GM21723 (cell line): ENCODE measurements around the gene TLE6.
"Not testable (repeated sequence)": the region's sequence is repeated elsewhere in the genome, so short reads cannot be mapped to it uniquely, and the experiment has no call there.

Source experiments
- ATAC-seq: cut with Tn5 transposase; IDR thresholded peaks from one replicate; pipeline ENCODE4 v1.9.1; 2021; ENCODE audit warnings: mild to moderate bottlenecking, moderate library complexity; ENCODE audit not compliant: unreplicated experiment

The TLE6 gene

DNA sequence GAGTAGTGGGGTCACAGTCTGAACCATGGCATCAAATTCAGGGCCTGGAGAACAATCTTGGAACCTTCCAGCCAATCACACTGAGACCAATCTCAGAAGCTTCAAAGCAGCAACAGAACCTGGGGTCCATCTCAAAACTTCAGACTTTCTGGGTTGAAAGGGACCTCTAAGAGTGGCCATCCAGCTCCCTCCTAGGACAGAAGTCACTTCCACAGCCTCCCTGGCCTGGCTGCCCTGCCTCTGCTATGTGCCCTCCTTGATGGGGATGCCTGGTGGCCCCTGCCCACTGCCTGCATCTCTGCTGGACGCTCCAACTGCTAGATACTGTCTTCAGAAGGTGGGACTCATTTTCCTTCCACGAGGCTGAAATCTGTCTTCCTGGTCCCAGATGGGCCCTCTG lies 49.9 kb downstream of the TLE6 start:
- ATAC-seq: no peak

DNA sequence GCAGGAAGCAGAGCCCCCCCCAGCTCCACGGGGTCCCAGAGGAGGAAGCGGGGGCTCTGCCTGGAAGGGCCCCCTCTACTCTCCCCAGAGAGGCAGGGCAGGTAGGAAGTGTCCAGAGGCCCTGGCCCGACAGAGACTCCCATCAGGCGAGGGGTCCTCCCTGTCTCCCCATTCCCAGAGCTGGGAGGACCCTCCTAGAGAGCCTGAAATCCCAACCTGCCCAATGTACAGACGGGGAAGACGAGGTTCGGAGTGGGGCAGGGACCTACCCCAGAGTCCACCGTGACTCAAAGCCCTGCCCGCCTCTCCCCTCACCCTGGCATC lies 50.6 kb downstream of the TLE6 start:
- no peak for ATAC-seq

DNA sequence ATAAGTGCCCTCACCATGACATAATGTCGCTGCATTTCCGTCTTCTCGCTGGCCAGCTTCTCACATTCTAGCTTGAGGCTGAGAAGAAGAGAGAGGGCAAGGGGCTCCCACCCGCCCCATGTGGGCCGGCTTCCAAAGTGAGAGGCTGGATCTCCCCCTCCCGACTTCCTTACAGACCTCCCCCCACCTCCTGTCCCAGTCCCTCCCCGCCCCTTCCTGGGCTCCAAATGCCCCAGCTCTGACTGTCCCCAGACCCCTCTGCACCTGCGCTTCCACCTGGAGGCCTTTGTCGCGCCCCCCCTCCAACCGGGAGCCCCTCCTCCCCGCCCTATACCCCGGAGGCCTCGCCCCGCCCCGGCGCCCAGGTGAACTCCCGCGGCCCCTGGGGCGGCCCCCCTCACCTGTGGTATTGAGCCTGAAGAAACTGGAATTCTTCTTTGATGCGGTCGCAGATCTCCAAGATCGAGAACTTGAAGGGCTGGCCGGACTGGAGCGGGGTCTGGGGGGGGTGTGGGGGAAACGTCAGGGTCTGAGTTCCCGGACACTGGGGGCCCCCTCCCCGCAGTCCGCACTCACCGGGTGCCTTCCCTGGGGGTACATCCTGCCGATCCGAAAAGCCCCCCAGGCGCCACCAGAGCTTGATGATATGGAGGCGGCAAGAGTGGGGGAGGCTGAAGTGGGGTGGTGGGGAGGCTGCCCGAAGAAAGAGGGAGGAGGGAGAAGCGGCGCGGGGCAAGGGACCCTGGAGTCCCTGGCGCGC lies 51.1 kb downstream of the TLE6 start:
- ATAC-seq: no peak

DNA sequence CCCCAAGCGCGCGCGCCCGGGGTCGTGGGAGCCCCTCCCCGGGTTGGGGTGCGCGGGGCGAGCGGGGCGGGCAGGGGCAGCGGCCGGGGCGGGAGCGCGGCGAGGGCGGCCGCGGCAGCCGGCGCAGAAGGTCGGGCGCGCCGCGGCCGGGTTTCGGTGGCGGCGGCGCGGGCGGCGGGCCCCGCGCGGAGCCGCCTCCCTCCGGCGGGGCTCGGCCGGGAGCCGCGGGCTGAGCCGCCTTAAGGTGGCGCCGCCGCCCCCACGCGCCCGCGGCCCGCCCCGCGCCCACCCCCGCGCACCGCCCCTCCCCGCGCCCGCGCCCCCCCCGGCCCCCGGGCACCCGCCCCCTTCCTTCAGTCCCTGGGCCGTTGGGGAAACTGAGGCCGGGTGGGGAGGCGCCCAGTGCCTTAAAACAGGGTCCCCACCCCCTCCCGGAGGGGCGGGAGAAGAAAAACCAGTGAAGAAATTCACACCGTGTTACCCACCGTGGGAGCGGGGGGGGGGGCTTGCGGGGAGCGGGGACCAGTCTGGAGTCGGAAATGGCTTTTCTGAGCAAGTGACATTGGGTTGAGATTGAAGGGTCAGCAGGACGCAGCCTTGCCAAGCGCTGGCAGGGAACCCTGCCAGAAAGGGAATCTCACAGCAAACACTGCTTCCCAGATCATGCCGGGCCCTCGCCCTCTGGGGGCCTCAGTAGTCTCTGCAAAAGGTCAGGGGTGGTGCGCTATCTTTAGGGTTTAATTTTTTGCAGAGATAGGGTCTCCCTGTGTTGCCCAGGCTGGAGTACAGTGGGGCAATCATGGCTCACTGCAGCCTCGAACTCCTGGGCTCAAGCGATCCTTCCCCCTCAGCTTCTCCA lies 51.9 kb downstream of the TLE6 start, which contains the start of gene TLE2:
TLE2 (minus strand) TSS at position 216 of the 859 bp plus-strand sequence. CDS start 376 bp downstream, outside the sequence.
- no peak for ATAC-seq

DNA sequence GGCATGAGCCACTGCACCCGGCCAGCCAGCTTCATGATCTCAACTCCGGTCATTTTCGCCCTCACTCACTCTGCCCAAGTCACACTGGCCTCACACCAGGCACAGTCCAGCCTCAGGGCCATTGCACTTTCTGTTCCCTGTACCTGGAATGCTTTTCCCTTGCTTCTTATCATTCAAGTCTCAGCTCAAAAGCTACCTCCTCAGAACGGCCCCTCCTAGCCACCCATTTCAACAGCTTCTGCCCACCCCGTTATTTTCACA lies 54.2 kb downstream of the TLE6 start:
- ATAC-seq: no peak

DNA sequence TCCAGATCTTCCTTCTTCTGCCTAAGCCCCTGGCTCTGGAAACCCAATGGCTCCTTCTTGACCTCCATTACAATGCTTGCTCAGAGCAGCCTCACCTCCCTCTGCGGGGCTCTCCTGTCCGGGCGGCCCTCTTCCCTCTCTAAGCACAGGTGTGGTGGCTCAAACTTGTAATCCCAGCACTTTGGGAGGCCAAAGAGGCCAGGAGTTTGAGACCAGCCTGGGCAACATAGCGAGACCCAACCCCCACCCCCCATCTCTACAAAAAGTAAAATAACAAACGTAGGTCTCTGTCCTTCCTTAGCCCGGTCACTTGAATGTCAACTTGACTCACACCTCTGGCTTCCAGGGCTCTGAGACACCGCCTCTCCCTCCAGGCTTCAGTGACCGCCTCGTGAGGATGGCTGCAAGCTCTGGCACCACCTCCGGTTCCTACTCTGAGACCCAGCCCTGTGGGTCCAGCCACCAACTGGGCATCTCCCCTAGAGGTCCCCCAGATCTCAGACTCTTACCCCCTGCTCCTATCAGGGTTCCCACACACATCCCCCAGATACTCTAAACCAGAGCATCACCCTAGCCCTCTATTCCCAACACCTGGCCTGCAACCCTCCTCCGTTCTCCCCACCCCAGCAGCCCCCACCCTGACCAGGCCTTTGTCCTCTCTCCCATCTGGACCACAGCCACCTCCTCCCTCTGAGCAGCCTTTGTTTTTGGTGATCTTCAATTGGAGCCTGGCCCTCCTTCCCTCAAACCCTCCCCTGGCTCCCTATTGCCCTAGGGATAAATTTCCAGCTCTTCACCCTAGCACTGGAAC lies 56.4 kb downstream of the TLE6 start:
- no peak for ATAC-seq

DNA sequence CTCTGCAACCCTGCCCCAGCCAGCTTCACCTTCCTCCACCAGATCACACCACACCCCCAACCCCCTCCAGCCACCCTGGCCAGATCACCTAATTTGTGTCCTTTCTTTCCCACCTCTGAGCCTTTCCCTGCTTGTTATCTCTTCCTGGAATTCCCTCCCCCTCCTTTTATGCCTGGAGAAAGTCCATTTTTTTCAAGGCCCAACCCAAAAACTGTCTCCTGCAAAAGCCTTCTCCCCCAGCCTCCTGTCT lies 57.0 kb downstream of the TLE6 start:
- no peak for ATAC-seq

DNA sequence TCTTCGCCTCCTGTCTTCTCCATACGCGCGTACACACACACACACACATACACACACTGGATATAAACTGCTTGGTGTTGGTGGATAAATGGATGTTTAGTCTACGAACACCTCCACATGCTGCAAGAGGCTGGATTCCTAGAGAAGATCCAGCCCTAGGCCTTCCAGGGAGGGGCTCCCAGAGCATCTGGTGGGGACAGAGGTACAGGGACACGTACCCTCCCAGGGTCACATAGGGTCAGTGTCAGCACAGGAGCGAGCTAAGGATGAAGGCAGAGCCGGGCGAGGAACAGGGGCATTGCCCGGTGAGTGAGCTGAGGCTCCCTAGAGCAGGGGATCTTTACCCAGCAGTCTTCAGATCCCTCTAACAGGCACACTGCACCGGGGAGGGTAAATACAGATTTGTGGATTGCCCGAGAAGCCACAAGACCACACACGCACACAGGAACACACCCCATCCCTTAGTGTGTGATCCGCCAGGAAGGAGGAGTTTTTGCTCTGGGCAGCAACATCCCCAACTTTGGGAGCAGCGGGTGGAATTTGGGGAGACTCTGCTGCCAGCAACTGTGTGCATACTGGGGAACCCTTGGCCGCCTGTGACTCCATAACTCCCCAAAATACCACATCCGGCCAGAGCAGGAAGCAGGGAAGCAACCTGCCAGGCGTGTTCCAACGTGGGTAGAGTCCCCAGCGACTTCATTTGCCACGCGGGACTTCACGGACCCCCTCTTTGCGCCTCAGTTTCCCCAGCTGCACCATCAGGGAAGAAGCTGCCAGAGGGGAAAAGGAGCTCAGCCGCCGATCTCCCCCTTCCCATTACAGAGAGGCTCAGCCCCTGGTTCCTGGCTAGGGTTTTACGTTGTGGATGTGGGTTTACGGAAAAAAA lies 57.5 kb downstream of the TLE6 start:
- ATAC-seq: no peak

DNA sequence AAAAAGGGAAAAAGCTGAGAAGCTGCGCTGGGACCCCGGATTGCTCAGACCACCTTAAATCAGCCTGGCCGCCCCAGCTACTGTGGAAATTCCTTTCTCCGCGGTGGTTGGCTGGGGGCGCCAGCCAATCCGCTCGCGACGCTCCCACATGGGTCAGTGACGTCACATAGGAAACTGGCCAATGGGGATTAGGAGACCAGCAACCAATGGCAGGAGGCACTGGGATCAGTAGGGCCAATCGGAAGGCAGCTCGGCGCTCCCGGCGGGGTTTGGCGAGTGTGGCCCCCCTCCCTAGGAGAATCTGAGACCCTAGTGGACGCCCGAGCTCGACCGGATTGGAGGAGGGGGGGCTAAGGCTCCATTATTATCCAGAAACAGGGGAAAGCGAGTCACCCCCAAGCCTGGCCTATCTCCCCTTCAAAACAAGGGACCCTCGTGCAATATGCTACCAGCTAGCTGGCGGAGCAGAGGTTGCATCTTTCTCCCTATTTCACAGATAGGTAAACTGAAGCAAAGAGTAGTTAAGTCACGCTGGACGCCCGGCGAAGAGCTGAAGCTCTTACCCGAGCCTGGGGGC lies 58.3 kb downstream of the TLE6 start:
- ATAC-seq: peak; percentile 82

DNA sequence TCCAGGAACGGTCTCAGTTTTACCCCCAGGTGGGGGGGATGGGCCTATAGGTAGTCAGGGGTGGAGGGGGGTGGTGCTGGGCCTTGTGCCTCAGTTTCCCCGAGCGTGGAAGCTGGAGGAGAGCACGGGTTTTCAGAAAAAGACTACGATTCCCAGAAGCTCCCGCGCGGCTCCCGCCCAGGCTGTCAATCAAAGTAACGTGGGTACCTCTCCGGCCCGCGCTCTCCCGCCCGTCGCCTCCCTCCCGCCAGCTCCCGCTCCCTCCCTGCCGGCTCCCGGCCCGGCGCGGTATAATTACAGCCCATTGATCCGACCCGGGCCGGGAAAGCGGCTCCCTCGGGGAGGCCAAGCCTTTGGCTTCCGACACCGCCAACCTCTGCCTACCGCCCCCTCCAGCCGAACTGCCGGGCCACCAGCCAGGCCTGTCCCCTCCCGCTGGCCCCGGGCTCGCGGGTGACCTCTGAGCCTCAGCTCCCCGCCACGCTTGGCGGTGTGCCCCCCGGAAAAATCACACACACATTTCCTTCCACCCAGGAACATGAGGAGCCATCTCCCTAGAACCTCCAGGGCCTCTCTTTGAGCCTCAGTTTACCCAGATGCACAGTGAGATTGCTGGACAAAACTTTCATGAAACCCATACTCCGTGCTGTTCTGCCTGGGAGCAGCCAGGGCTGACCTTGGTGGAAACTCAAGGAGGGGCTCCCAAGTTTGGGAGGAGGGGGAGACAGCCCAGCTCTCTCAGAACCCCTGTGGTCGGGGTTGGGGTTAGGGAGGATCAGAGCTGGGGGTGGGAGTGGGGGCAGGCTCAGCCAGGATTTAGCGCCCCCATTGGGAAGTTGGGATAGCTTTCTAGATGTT lies 59.0 kb downstream of the TLE6 start:
- peak; percentile 50 for ATAC-seq

DNA sequence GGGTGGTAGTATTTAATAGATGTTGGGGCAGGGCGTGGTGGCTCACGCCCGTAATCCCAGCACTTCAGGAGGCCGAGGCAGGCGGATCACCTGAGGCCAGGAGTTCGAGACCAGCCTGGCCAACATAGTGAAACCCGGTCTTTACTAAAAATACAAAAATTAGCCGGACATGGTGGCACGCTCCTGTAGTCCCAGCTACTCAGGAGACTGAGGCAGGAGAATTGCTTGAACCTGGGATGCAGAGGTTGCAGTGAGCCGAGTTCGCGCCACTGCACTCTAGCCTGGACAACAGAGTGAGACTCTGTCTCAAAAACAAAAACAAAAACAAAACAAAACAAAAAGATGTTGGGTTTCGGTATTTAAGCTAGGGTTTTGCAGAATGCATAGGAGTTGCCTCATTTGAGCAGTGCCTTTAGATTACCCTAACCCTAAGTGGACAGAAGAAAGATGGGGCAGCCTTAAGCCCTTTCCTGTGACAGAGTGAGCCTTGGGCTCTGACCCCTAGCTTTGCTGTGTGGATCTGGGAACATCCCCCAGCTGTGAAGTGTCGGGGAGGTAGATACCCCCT lies 59.7 kb downstream of the TLE6 start:
- not testable (repeated sequence) for ATAC-seq

DNA sequence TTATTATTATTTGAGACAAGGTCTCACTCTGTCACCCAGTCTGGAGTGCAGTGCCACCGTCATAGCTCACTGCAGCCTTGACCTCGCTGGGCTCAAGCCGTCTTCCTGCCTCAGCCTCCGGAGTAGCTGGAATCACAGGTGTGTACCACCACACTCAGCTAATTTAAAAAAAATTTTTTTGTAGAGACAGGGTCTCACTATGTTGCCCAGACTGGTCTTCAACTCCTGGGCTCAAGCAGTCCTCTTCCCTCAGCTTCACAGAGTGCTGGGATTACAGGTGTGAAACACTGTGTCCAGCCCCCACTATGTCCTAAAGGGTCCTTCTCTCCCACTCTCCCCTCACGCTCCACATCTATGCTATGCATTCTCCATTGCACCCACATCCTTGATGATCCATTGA lies 60.9 kb downstream of the TLE6 start:
- ATAC-seq: no peak

DNA sequence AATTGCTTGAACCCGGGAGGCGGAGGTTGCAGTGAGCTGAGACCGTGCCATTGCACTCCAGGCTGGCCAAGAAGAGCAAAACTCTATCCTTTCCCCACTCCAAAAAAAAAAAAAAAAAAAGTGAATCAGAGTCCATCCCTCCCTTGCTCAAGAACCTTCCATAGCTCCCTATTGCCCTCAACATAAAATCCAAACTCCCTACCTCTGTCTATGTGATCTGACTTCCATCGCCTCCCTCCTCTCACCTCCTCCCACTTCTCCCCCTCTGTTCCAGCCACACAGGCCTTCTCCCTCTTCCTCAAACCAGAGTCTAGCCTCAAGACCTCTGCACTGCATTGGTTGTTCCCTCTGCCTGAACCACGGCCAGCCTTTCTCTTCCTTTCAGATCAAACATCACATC lies 61.8 kb downstream of the TLE6 start:
- no peak for ATAC-seq

DNA sequence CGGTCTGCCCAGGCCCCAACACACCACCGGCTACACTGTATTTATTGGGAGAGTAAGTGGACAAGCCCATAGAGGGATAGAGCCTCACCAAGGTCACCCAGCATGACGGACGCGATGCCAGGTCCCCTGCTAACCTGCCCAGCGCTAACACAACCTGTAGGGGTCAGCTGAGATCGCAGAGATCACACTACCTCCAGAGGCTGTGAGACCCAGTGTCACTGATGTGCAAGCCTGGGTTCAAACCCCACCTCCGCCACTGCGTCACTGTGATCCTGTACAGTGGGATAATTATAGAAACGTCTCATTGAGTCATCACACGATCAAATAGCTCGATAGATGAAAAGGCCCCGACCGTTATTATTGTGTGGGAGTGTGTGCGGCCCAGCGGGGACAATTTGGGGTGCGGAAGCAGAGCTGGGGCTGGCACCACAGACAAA lies 62.3 kb downstream of the TLE6 start:
- ATAC-seq: no peak

DNA sequence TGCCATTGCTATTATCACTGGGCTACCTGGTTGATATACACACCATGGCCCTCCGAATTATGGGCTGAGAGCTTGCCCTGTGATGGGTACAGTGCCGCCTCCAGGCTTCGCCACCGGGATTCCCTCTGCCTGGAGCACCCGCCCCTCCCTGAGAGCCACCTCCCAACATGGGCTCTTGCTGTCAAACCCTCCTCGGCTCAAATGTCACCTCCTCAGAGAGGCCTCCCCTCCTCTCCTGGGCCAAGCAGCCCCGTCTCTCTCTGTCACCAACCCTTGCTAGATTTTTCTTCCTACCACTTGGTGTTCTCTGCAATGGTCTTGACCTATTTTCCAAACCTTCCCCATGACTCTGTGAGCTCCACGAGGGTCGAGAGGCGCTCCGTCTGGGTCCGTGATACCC lies 64.0 kb downstream of the TLE6 start:
- no peak for ATAC-seq

DNA sequence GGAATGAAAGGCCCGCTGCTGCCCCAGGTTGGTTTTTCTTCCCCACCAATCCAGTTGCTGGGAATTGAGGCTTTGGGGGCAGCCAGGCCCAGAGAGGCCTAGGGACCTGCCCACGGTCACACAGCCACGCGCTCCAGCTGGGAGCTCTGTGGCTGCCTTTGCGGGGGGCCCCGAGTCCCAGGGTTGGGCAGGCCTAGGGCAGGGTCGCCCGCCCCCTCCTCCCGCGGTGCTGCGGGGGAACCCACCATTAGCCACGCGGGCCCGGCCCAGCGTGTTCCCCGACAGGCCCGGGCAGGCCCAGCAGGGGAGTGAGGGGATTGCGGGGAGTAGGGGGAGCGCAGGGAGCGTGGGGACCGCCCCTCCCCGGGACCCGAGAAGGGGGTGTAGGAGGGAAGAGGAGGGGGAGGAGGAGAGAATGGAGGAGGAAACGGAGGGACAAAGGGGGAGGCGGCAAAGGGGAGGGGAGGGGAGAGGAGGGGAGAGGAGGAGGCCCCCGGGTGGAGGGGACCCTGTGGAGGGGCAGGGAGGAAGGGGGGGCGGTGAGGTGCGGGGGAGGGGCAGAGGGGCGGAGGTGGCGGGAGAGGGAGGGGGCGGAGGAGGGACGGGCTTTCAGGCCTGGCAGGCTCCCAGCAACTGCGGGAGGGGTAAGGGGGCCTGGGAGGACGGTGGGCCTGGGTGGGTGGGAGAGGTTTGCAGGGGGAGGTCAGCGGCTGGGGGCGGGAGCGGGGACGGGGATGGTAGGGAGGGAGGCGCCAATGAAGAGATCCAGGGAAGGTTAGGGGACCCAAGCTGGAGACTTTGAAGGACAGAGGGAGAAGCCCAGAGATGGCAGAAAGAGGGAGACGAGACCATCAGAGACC lies 64.6 kb downstream of the TLE6 start:
- ATAC-seq: no peak

DNA sequence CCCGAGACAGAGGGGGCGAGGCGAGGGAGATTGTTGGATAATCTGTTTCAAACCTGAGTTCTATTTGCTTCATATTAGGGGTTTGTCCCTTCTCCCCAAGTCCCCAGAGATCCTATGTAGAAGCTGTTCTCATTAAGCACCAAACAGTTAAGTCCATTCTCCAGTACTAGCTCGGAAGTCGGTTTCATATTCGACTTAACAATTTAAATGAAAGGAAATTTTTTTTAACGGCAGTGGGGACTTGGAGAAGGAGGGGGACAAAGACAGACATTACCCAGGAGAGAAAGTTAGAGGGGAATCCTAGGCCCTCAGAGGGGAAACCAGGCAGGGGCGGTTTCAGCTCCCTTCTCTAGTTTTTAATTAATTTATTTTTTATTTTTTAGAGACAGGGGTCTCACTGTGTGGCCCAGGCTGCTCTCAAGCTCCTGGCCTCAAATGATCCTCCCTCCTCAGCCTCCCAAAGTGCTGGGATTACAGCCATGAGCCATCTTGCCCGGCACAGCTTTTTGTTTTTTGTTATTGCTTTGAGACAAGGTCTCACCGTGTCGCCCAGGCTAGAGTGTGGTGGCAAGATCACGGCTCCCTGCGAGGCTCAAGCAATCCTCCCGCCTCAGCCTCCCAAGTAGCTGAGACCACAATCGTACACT lies 65.4 kb downstream of the TLE6 start:
- ATAC-seq: no peak
